GM04504 (cell line): ENCODE data around the gene FLOT1.
"Not testable (repeated sequence)": the region's sequence is repeated elsewhere in the genome, so short reads cannot be mapped to it uniquely, and the experiment has no call there.

Experiments
- DNase-seq: peaks from one replicate; pipeline ENCODE4 v3.0.0-alpha.2; 2012; ENCODE audit warnings: low read depth

The FLOT1 gene

GRCh38 chr6:30723159-30723842 is 19.2 kb downstream of the FLOT1 start:
- not testable (repeated sequence) for DNase-seq

DNA sequence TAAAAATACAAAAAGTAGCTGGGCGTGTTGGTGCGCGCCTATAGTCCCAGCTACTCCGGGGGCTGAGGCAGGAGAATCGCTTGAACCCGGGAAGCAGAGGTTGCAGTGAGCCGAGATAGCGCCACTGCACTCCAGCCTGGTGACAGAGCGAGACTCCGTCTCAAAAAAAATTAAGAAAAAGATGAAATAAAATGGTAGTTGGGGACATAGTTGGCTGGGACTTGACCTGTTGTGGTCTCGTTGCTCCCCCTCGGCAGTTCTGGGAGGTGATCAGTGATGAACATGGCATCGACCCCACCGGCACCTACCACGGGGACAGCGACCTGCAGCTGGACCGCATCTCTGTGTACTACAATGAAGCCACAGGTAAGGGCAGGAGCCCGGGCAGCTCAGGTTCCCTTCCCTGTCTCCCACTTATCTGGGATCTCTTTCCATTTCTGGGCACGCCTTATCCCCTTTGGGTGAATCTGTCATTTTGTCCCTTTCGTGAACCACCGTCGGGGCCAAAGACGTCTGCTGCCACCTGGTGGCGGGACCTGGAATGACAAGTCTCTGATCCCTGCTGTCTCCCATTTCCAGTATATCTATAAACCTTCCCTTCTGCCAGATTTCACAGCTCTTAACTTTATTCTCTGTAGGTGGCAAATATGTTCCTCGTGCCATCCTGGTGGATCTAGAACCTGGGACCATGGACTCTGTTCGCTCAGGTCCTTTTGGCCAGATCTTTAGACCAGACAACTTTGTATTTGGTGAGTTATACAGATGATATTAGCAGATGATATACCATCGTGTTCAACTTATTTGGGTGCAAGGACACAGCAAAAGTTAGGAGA is 20.0 kb downstream of the FLOT1 start:
- no peak for DNase-seq

- not testable (repeated sequence) for DNase-seq
Observed at GRCh38 chr6:30722025-30722279, 20.5 kb downstream of the FLOT1 start.

- DNase-seq, result peak; percentile 80
Observed at GRCh38 chr6:30721198-30722024, 21.1 kb downstream of the FLOT1 start.

- no peak for DNase-seq
Observed at GRCh38 chr6:30720738-30721197, 21.7 kb downstream of the FLOT1 start.

DNA sequence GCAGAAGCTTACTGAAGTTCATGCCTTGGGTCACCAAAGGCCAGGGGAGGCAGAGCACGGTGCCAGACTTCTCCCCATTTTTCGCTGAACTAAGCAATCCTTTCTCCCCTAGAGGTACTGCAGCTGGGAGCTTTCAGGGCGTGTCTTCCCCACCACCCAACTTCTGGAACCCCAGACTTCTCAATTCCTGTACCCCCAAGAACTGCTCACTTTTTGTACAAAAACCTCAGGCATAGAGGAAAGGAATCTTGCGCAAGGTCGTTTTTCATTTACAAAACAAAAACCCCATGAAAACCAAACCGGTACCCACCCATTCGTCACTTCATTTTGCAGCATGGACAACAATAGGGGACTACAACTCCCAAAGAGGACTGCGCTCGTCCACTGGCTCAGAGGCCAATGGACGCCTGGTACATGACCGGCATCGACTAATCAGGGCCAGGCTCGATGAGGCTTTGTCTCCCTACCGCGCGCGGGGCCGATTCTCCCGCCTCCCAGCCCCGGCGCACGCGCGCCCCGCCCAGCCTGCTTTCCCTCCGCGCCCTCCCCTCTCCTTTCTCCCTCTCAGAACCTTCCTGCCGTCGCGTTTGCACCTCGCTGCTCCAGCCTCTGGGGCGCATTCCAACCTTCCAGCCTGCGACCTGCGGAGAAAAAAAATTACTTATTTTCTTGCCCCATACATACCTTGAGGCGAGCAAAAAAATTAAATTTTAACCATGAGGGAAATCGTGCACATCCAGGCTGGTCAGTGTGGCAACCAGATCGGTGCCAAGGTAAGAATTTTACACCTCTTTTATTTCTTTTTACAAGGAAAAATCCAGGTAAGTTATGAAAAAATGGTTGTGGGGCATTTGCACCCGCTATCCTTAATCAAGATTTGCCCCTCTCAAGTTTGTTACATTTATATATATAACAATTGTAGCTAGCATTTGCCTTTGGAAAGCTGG is 22.4 kb downstream of the FLOT1 start, which contains the start of gene TUBB:
TSS of gene TUBB (plus strand) at position 562 of the 947 bp plus-strand sequence. CDS start at position 717, 155 bp downstream.
- DNase-seq, result peak; percentile 94

DNA sequence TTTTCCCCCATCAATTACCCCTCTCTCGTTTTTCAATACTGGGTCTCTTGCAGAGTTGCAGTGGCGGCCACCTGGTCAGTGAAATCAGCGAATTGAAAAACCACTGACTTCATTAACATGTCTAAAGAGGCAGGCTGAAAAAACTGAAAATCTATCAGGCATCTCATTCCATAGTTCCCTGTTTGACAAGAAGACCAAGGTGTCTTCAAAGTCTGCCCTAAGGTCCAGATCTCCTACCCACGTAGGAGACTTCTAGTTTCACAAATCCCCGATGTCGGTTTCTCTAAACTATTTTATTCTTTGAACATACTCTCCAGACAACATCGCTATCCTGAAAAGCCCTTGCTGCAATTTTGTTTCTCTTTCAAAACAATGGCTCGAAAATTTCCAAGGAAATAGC is 23.1 kb downstream of the FLOT1 start:
- no peak for DNase-seq

- DNase-seq, result not testable (repeated sequence)
Observed at GRCh38 chr6:30717845-30718720, 24.4 kb downstream of the FLOT1 start.

- peak; percentile 100 for DNase-seq
Observed at GRCh38 chr6:30717129-30717844, 25.2 kb downstream of the FLOT1 start, which contains the start of gene MDC1. Gene MDC1, minus strand, starts transcription at chr6:30717281. Its CDS starts 2,106 bp downstream, at chr6:30715175.

DNA sequence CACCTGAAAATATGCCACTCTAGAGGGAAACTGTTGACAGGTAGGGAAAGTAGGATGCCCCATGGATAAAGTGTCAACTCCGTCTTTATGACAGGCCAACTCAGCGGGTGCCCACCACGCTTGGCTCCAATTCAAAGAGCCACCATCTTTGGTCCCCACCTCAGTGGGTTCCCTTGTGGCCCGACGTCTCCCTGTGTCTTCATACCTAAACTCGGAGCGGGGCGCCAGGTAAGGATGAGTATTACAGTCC is 25.7 kb downstream of the FLOT1 start:
- no peak for DNase-seq

GRCh38 chr6:30714263-30714662 is 28.2 kb downstream of the FLOT1 start:
- DNase-seq, result no peak

DNA sequence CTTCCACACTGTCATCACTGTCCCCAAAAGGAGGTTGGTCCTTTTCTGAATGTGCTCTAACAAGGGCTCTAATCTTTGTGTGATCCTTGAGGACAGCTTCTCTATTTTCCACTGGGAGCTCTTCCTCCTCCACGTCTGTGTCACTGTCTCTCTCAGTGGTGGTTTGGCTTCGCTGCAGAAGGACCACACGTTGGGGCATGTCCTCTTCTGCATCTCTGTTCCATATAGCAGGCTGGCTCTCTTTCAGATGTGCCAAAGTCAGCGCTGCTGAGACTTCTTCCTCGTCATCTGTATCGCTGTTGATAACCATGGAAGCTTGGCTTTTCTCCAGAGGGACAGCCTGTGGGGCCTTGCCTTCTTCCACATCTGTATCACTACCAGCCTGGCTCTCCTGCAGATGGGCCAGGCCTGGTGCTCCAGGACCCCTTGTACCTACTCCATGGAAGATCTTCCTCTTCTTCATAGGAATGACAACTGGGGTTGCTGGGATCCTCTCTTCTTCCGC is 30.0 kb downstream of the FLOT1 start:
- no peak for DNase-seq

- DNase-seq, result no peak
Observed at GRCh38 chr6:30711758-30712380, 30.6 kb downstream of the FLOT1 start.

- no peak for DNase-seq
Observed at GRCh38 chr6:30709101-30709868, 33.2 kb downstream of the FLOT1 start.

DNA sequence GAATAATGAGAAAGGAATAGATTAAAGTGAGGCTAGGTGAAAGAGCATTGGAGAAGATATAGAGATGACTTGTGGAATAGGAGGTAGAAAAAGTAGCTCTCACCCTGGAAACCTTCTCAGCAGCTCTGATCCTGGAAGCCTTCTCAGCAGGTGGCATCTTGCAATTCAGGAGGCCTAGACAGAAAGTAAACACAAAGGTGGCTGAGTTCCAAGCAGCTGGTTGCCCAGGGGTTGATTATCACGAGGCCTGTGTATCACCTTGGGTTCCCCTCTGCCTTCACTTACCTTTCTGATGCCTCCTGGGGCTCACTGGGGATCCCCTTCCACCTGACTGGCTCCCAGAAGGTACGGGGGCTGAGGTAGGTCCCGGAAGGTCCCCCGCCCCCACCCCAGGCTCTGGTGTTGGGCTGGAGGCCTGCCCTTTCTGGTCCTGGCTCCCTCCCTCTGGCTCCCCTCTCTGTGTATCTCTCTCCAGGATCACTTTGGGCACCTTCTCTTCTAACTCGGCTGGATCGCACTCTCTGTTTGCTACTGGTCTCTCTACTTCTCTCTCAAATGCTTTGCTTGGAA is 35.1 kb downstream of the FLOT1 start:
- DNase-seq, result no peak

- no peak for DNase-seq
Observed at GRCh38 chr6:30705620-30706019, 36.9 kb downstream of the FLOT1 start.

DNA sequence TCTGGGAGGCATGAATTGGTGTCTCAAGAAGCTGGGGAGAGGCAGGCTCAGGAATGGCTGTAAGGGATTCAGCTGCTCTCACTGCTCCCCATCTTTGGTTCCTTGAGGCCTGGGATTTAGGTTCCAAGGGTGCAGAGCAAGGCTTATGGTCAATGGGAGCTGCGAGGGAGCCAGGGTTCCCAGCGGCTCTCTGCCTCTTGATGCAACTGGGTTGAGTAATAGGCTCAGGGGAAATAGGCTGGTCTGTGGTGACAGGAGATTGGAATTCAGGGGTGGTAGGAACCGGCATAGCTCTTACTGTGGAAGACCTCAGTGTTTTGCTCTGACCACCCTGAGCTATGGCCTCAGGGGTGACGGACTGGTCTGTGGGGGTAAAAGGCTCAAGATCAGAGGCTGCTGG is 38.7 kb downstream of the FLOT1 start:
- no peak for DNase-seq

DNA sequence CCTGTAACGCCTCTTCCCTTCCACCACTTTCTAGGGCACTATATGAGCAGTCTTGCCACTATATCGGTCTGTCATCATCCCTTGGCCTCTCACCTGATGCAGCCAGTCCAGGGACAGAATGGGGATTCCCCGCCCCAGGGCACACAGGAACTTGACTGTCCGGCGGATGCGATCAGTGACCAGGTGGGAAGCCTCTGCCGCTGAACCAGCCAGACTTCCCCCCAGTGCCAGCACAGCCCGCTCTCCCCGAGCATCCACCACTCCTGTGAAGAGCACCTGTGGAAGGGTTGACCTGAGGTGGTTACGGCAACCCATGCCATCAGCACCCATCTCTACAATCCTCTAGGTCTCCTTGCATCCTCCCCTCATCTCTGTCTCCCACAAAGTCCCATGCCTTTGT is 39.5 kb downstream of the FLOT1 start:
- DNase-seq, result no peak
